Mucosa of stomach (tissue), 1 donor: ENCODE data around the gene F12.

Experiments
- H3K27me3 ChIP-seq: one replicate; pipeline ENCODE4 v1.7.0; 2013; ENCODE audit warnings: mild to moderate bottlenecking, low read length; ENCODE audit not compliant: control insufficient read depth, insufficient read depth
- H3K36me3 ChIP-seq: one replicate; pipeline ENCODE4 v1.7.0; 2013; ENCODE audit warnings: low read length; ENCODE audit not compliant: control insufficient read depth, insufficient read depth
- H3K4me1 ChIP-seq: one replicate; pipeline ENCODE4 v1.7.0; 2013; ENCODE audit warnings: mild to moderate bottlenecking, low read length; ENCODE audit not compliant: control insufficient read depth, insufficient read depth
- H3K4me3 ChIP-seq: one replicate; pipeline ENCODE4 v1.7.0; 2013; ENCODE audit warnings: low read length
- H3K9ac ChIP-seq: one replicate; pipeline ENCODE4 v1.7.0; 2013; ENCODE audit warnings: mild to moderate bottlenecking, low read length, moderate library complexity
- H3K9me3 ChIP-seq: one replicate; pipeline ENCODE4 v1.7.0; 2013; ENCODE audit warnings: mild to moderate bottlenecking, low read length, moderate library complexity; ENCODE audit not compliant: control insufficient read depth
- donor health status: Pancreatic carcinoma.

F12 gene

DNA sequence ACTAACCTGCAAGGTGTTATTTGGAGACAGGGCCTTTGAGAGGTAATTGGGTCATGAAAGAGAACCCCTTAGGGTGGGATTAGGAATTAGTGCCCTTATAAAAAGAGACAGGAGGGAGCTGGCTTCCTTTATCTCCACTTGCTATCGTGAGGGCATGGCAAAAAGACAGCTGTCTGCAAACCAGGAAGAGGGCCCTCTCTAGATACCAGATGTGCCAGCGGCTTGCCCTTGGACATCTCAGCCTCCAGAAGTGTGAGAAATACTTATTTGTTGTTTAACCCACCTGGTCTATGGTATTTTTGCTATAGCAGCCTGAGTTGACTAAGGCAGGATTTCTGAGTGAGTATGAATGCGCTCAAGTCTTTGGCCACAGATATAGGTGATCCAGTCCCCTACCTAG, 52.6 kb downstream of the F12 start:
- H3K9me3 ChIP-seq: no peaks in the 10 kb centered on the region
- H3K4me3 ChIP-seq: no peak overlapping the region
- no peaks in the 10 kb centered on the region for H3K27me3 ChIP-seq
- no peak overlapping the region for H3K9ac ChIP-seq
- H3K36me3 ChIP-seq: no peaks in the 10 kb centered on the region
- H3K4me1 ChIP-seq: peaks cover 31% of the 10 kb centered on the region

DNA sequence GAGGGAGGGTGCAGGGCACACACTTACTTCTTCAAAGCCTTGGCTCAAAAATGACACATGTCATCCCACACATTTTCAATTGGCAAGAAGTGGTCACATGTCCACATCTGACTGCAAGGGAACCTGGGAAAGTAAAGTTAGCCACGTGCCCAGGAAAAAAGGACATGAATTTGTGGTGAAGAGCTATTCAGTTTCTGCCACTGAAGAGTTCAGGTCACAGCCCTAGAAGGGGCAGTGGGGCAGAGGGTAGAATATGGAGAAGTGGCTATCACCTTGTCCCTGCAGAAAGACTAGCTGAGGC, 53.5 kb downstream of the F12 start:
- H3K27me3 ChIP-seq: no peaks in the 10 kb centered on the region
- H3K4me1 ChIP-seq: peaks cover 34% of the 10 kb centered on the region
- no peaks in the 10 kb centered on the region for H3K36me3 ChIP-seq
- no peak overlapping the region for H3K9ac ChIP-seq
- no peak overlapping the region for H3K4me3 ChIP-seq
- no peaks in the 10 kb centered on the region for H3K9me3 ChIP-seq

DNA sequence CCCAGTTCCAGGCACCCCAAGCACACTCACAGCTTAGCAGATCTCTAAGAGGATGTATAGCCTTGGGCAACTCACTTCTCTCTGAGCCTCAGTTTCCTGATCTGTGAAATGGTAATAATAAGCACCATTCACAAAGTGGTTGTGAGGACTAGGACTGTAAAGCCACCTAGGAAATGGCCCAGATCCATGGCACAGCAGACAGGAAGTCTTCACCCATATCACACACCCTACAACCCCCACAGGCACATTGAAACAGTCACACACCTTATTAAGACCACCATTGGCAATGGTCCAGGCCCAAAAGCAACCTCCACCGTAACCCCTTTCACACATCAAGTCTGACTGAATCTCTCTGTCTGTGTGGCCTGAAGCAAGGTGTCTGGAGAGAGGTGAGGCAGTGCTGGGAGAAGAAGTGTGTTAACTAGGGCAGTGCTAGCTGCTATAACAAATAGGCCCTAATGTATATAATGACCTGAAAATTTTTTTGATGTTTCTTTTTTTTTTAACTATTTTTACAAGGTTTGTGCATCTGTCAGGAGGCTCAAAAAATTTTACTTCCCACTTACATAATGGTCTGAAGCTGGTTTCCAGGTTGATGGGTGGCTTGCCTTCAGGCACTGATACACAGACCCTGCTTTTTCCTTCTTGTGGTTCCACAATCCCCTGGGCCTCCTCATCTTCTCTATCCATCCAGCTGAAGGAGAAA, 54.0 kb downstream of the F12 start:
- Histone ChIP-seq H3K27me3 (no peaks in the 10 kb centered on the region), H3K9me3 (no peaks in the 10 kb centered on the region), H3K36me3 (no peaks in the 10 kb centered on the region), H3K4me1 (peaks cover 39% of the 10 kb centered on the region), H3K9ac (no peak overlapping the region), H3K4me3 (no peak overlapping the region)

DNA sequence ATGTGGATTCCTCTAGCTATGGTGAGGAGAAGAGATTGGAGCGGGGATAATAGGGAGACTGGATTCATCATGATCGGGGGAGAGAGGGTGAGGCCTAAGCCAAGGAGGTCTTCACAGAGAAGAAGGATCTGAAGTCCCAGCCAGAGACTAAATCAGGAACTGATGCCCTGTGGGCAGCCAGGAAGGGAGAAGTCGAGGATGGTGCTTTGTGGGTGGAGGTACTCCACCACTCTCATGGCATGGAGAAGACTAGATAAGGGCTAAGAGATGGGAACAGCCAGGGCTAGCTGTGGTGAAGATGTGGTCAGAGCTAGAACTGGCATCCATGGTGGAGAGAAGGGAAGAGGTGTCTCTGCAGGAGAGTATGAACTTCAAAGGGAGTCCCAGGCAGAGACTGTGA, 54.7 kb downstream of the F12 start:
- Histone ChIP-seq H3K36me3 (no peaks in the 10 kb centered on the region), H3K4me3 (no peak overlapping the region), H3K27me3 (no peaks in the 10 kb centered on the region), H3K4me1 (peaks cover 45% of the 10 kb centered on the region), H3K9ac (no peak overlapping the region), H3K9me3 (no peaks in the 10 kb centered on the region)

DNA sequence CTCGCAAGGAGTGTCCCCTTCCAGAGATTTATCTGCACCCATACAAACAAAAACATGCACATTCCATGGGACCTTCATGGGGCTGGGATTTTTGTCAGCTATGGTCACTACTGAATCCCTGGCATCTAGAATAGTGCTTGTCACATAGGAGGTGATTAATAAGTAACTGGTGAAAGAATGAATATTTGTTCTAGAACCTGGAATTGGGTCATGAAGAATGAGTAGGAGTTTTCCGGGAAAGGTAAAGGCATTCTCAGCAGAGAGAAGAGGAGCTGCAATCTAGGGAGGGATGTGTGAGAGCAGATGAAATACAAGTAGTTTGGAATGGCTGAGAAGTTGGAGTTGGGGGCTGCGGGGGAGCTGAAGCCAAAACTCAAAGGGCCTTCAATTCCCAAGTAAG, 55.1 kb downstream of the F12 start:
- Histone ChIP-seq H3K36me3 (no peaks in the 10 kb centered on the region), H3K4me1 (peaks cover 44% of the 10 kb centered on the region), H3K9me3 (no peaks in the 10 kb centered on the region)

DNA sequence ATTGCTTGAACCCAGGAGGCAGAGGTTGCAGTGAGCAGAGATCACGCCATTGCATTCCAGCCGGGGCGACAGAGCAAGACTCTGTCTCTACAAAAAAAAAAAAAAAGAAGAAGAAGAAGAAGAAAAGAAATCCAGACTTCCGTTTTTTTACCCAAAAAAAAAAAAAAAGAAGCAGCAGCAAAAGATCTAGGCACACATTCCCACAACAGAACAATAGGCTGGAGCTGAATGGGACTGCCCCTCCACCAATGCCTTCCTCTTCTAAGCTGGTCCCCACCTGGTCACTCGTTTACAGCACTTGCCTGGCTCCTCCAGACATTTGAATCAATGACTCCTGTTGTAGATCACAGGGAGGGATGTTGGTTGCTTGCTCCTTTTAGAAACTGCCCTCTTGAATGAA, 56.3 kb downstream of the F12 start:
- H3K36me3 ChIP-seq: no peaks in the 10 kb centered on the region
- H3K4me3 ChIP-seq: no peak overlapping the region
- peaks cover 32% of the 10 kb centered on the region for H3K4me1 ChIP-seq
- no peaks in the 10 kb centered on the region for H3K27me3 ChIP-seq
- H3K9me3 ChIP-seq: no peaks in the 10 kb centered on the region
- H3K9ac ChIP-seq: no peak overlapping the region

More for the DNA sequence above, 55.1 kb downstream of the F12 start:
- no peak overlapping the region for H3K9ac ChIP-seq
- no peaks in the 10 kb centered on the region for H3K27me3 ChIP-seq
- H3K4me3 ChIP-seq: no peak overlapping the region
